Mucosa of stomach (tissue), 1 donor: ENCODE data around the gene MYOZ1.

Experiments used
- H3K27me3 ChIP-seq: one replicate; pipeline ENCODE4 v1.7.0; 2013; ENCODE audit warnings: mild to moderate bottlenecking, low read length; ENCODE audit not compliant: control insufficient read depth, insufficient read depth
- H3K36me3 ChIP-seq: one replicate; pipeline ENCODE4 v1.7.0; 2013; ENCODE audit warnings: low read length; ENCODE audit not compliant: control insufficient read depth, insufficient read depth
- H3K4me1 ChIP-seq: one replicate; pipeline ENCODE4 v1.7.0; 2013; ENCODE audit warnings: mild to moderate bottlenecking, low read length; ENCODE audit not compliant: control insufficient read depth, insufficient read depth
- H3K4me3 ChIP-seq: one replicate; pipeline ENCODE4 v1.7.0; 2013; ENCODE audit warnings: low read length
- H3K9ac ChIP-seq: one replicate; pipeline ENCODE4 v1.7.0; 2013; ENCODE audit warnings: mild to moderate bottlenecking, low read length, moderate library complexity
- H3K9me3 ChIP-seq: one replicate; pipeline ENCODE4 v1.7.0; 2013; ENCODE audit warnings: mild to moderate bottlenecking, low read length, moderate library complexity; ENCODE audit not compliant: control insufficient read depth
- donor health status: Pancreatic carcinoma.

The MYOZ1 gene

DNA sequence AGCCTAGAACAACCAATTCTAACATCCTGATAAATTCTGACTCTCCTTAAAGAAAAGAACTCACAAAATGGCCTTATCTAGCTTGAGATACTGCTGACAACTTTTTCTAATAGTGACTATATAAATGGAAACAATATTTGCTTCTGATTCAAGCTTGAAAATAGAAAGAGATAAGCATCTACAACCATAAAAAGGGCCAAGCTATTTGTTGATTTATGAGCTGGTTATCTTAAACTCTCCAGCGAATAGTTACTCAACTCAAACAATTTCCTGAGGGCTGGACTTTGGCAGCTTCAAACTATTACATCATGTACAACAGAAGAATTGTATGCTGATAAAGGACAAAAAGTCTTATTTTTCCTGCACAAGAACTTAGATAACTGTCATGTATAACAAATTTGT is 54.7 kb downstream of the MYOZ1 start:
- Histone ChIP-seq H3K4me3 (no peak overlapping the region), H3K36me3 (no peaks in the 10 kb centered on the region), H3K9ac (no peak overlapping the region), H3K27me3 (no peaks in the 10 kb centered on the region), H3K4me1 (peaks cover 23% of the 10 kb centered on the region), H3K9me3 (no peaks in the 10 kb centered on the region)

DNA sequence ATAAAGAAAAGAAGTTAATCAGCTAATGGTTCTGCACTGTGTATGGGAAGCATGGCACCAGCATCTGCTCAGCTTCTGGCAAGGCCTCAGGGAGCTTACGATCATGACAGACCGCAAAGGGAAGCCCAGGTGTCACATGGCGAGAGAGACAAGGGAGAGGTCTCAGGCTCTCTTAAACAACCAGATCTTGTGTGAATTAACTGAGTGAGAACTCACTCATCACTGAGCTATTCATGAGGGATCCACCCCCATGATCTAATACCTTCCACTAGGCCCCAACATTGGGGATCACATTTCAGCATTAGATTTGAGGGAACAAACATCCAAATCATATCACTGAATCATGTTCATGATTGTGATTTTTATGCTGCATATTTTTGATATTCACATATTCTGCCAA is 55.9 kb downstream of the MYOZ1 start:
- Histone ChIP-seq H3K9ac (no peak overlapping the region), H3K9me3 (no peaks in the 10 kb centered on the region), H3K36me3 (no peaks in the 10 kb centered on the region), H3K4me1 (peaks cover 13% of the 10 kb centered on the region), H3K27me3 (no peaks in the 10 kb centered on the region), H3K4me3 (no peak overlapping the region)

DNA sequence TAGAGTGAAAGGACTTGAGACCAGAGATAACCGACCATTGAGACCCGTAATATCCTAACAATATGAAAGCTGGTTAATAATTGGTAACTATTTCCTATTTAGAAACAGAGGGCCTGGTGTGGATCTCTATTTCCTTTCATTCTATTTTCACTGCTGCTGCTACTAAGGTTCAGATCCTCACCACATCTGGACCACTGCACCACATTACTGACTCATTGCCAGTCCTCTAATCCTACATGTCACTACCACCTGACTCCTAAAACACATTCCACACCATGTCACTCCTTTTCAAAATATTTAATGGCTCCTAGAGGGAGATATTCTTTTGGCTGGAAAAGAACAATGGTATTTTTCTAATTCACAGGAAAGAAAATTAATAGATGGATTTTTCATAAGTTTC is 56.5 kb downstream of the MYOZ1 start:
- no peaks in the 10 kb centered on the region for H3K36me3 ChIP-seq
- H3K9ac ChIP-seq: no peak overlapping the region
- H3K27me3 ChIP-seq: no peaks in the 10 kb centered on the region
- H3K4me3 ChIP-seq: no peak overlapping the region
- peaks cover 13% of the 10 kb centered on the region for H3K4me1 ChIP-seq
- no peaks in the 10 kb centered on the region for H3K9me3 ChIP-seq

DNA sequence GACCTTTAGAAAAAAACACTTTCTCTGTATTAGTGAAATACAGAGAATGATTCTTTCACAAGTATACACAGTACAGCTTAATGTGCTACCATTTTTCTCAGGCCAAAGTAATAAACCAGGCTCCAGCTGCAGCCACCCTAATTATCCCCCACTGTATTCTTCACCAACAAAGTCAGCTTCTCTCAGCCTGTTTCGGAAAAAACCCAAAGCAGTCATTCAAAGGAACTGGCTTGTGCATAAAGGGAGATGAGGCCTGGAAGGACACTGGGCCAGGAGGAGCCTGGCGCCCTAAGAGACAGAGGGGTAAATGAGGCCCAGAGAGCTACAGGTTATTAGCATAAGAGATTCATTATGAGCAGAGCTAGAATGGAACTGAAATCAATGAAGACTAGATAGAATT is 59.4 kb downstream of the MYOZ1 start:
- Histone ChIP-seq H3K9ac (no peak overlapping the region), H3K36me3 (no peaks in the 10 kb centered on the region), H3K27me3 (no peaks in the 10 kb centered on the region), H3K4me3 (no peak overlapping the region), H3K9me3 (no peaks in the 10 kb centered on the region), H3K4me1 (peaks cover 7% of the 10 kb centered on the region)
